ENCODE measurements around the gene ARPC1A.

ARPC1A gene

GRCh38 chr7:99392046-99392445, 66.3 kb downstream of the ARPC1A start:
- no peak for DNase-seq

DNA sequence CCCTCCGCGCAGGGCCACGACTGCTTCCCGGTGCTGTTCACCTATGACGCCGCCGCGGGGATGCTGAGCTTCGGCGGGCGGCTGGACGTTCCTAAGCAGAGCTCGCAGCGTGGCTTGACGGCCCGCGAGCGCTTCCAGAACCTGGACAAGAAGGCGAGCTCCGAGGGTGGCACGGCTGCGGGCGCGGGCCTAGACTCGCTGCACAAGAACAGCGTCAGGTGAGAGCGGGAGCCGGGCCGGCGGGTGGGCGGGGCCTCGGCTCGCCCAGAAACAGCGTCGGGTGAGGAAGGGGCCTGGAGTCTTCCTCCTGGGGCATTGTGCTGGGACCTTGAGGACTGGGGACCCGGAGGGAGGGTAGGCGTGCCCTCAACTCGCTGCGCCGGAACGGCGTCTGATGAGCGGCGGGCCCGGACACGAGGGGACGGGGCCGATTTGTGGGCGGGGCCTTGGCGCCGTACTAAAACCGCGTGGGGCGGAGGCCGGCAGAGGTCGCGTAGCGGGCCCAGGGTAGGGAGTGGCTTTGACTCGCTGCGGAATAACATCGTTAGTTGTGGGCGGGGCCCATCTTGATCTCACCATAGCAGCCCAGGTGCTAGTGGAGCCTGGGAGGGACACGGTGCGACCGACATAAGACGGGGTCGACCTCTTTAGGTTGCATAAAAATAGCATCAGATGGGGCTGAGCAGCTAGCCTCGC, 67.1 kb downstream of the ARPC1A start:
- peak; percentile 77 for DNase-seq

- DNase-seq = no peak
Measured at GRCh38 chr7:99393355-99394187, 67.9 kb downstream of the ARPC1A start.

DNA sequence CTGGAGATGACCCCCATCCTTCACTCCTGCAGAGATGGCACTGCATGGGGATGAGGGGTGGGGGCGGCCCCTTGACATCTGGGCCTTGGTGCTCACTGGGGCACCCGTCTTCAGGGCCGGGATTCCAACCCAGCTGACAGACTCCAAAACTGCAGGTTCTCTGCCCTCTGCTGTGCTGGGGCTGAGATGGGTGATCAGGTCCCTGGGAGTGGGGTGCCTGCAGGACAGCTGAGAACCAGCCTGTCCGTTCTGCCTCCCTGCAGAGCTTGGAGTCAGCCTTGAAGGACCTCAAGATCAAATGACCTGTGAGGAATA, 68.4 kb downstream of the ARPC1A start:
- no peak for DNase-seq

- DNase-seq = no peak
Measured at GRCh38 chr7:99395616-99396327, 70.1 kb downstream of the ARPC1A start.

GRCh38 chr7:99396418-99397296, 71.0 kb downstream of the ARPC1A start:
- DNase-seq = no peak

GRCh38 chr7:99397297-99397983, 71.7 kb downstream of the ARPC1A start:
- DNase-seq = no peak

DNA sequence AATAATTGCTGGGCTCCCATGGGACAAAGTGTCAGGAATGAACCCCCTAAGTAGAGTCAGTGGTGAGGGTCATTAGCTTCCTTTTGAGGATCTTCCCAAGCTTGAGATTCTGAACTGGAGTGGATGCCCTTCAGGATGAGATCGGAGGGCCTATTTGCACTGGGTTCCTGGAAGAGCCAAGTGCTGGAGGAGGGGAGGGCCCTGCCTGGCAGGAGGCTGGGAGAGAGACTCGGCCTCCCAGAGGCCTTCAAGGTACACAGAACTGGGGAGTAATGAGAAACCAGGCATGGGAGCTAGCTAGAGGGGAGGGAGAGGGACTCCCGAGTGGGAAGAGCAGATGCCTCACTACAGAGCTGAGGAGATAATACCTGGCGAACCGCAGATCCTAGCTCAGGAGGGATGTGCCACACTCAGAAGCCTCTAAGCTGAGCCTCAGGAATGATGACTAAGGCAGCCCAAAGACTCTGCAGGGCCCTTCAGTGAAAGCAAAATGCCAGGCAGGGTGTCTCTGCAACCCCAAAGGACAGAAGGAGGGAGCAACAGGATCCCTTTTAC, 73.3 kb downstream of the ARPC1A start:
- no peak for DNase-seq

DNA sequence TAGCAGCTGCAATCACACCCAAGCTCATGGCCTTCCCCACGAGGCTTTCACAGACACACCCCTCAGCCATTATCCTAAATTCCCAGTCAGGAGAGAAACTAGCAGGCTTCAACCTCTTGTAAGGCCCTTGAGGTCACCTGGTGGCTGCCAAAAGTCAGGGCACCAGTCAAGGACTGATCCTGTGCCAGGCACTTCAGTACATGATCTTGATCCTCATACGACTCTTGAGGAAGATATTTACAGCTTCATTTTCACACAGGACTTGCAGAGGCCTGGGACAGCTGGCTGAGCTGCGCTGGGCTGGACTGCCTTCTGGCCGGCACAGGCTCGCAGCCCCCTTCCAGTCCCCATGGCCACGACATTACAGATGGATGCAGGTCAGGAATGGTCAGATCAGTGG, 73.9 kb downstream of the ARPC1A start:
- no peak for DNase-seq

DNA sequence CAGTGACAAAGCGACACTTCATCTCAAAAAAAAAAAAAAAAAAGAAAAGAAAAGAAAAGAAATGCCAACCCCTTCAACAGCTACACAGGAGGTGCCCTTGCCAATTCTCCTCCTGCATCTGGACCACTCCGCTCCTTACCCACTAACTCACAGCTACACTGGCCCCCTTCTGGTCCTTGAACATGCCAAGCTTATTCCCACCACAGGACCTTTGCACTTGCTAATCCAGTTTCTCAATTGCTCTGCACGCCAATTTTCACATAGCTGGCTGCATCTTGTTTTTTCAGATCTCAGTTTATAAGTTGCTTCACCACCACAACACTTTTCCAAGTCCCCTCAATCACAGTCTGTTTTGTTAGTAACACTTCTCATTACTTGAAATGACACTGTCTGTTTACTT, 77.2 kb downstream of the ARPC1A start:
- no peak for DNase-seq

- DNase-seq = no peak
Measured at GRCh38 chr7:99403764-99404163, 78.1 kb downstream of the ARPC1A start.

DNA sequence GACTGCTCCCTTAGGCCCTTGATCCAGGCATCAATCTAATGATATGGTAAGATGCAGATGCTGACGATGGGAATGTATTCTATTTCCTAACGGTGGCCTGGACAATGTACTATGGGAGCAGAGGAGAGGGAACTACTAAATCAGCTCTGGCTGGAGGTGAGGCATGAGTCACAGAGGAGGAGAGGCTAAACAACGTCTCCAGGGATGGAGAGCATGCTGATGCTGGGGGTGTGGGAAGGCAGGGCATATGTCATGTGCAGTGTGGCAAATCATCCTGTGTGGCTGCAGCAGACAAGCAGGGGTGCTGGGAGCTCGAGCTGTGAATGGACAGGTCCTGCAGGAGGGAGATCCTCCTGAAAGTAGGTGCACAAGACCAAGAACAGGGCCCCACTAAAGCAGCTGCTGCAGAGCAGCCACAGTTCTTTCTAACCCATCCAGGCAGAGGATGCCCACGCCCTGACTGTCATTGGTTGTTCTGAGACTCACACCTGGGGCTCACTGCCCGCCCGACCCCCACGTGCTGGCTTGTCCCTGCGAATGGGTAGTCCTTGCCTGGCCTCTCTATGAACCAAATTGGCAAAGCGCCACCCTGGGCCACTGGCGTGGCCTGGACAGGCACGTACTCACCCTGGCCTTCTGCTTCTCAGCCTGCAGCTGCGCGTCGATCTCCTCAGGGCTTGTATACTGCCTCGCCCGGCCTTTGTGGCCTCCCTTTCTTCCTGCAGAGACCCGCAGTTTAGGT, 78.7 kb downstream of the ARPC1A start:
- DNase-seq = no peak

DNA sequence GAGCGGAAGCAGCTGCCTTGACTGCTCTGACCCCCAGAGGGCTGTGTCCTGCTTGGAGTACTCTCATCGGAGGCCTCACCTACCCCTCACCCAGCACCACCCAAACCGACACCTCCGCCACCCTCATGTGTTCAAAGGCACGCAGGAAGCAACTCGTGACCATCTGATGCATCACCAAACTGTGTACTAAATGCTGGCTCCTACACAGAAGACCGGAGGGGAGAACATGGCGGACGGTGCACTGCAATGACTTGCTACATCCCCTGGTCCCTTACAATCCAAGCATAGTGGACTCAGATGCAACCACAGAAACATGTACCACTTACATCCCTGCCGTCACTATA, 79.3 kb downstream of the ARPC1A start:
- DNase-seq = no peak

- DNase-seq = no peak
Measured at GRCh38 chr7:99406557-99406956, 80.9 kb downstream of the ARPC1A start.

DNA sequence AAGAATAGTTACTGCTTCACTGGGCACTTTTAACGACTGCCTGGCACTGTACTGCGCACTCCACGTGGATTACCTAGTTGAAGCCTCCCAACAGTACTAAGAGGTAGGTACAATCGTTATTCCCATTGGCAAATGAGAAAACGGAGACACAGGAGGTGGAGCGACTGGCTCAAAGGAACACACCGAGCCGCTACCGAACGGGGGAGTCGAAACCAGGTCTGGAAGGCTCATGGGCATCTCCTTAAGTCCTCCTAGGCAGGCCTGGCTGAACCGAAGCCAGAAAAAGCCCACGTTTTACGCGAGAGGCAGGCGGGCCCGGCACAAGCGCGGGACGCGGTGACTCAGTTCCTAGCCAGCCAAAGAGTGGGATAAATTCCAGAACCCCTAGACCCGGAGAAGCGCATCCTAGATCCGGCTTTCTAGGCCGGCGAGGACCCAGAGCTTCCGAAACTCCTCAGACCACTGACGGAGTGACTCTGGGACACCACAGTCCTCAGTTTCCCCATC, 82.2 kb downstream of the ARPC1A start:
- DNase-seq = peak; percentile 46

GRCh38 chr7:99408379-99409191, 82.9 kb downstream of the ARPC1A start, which contains the start of the genes BUD31 and PDAP1:
TSS of gene BUD31 (plus strand) at chr7:99408969. CDS start at chr7:99411093, 2,124 bp downstream.
TSS of gene PDAP1 (minus strand) at chr7:99408597. CDS start at chr7:99408548, 49 bp downstream.
- DNase-seq = peak; percentile 85

- DNase-seq = no peak
Measured at GRCh38 chr7:99409192-99409572, 83.5 kb downstream of the ARPC1A start.

GRCh38 chr7:99409806-99410205, 84.1 kb downstream of the ARPC1A start:
- no peak for DNase-seq

- DNase-seq = no peak
Measured at GRCh38 chr7:99410635-99411034, 84.9 kb downstream of the ARPC1A start.

Data from stimulated activated CD4-positive, alpha-beta T cell treated with anti-CD3 and anti-CD28 coated beads, Interleukin-4, amount 100 ng/mL, for 1 hour (primary cell).